NCI-H146 (cell line): ENCODE results near the gene TMPO.
A peak's percentile ranks its signal among the peaks of the same experiment; 100 is the strongest.
"Not testable (repeated sequence)": the region's sequence is repeated elsewhere in the genome, so short reads cannot be mapped to it uniquely, and the experiment has no call there.

Source experiments
- DNase-seq: peaks from one replicate; lab custom pipeline; 2025; lab: John Stamatoyannopoulos, UW

The TMPO gene

DNA sequence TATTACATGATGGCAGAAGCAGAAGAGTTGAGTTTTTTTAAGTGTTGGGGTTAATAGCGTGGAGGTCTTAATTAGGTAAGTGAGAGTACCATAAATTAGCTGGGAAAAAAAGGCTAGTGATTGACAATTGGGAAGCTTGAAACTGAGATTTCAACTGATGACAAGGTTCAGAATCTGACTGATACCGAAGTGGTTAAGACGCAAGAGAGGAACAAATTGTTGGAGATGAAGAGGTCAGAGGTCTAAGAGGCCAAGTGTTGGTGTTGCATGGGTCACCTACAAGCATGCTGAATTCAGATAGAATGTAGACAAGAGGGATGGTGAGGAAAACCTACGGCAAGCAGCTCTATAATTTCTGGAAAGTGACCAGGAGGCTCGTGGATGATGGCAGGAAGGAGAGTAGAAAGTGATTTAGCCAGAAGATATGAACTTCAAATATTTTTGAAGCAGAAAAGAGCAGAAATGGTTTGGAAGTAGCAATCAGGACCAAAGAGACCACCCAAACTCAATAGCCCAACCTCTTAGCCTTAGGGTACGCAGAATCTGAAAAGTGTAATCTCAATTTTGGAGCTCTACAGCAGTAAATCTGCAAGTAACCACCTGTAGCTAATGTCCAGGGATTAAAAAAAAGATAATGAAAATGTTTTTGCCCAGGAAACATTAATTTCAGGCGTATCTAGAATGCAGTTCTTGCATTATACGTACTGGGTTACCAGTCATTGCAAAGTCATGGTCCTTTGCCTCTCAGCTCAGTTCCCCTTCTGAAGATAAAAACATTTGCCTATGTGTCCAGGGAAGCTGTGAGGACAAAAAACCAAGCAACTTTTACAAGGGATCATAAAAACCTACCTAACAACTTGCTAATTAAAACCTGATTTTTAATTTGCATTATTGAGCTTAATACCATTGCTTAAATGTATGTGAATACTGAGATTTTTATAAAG lies 1.7 kb upstream of the TMPO start:
- no peak for DNase-seq

GRCh38 chr12:98514982-98515286 lies 456 bp upstream of the TMPO start:
- no peak for DNase-seq

DNA sequence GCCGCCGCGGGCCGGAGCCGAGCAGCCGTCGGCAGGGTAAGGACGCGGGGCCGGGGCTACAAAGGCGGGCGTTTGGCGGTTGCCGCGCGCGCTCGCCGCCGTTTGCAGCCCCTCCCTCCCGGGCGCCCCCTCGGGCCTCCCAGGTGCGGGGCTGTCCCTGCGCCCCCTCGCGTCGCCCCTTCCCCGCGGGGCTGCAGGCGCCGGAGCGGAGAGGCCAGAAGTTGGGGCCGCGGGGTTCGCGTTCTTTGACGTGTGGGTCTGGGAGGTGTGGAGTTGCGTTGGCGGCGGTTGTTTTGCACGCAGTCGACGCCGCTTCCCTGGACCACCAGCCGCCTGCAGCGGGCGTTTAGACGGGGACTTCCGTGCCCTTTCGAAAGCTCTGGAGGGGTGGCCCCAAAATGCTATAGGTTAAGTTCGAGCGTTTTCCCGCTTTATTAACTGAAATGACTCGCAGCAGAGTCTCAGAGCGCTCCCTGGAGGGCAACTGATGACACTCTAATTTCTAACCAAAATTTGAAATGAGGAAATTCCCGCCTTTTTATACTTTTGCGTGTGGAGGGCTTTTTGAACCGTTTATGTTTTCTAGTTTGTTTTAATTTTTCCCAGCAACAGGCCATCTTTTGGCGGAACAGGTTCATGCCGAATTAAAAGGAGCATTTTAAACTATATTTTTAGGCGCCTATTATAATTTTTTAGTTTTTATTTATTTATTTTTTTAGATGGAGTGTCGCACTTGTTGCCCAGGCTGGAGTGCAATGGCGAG lies 902 bp downstream of the TMPO start:
- peak; percentile 91 for DNase-seq

DNA sequence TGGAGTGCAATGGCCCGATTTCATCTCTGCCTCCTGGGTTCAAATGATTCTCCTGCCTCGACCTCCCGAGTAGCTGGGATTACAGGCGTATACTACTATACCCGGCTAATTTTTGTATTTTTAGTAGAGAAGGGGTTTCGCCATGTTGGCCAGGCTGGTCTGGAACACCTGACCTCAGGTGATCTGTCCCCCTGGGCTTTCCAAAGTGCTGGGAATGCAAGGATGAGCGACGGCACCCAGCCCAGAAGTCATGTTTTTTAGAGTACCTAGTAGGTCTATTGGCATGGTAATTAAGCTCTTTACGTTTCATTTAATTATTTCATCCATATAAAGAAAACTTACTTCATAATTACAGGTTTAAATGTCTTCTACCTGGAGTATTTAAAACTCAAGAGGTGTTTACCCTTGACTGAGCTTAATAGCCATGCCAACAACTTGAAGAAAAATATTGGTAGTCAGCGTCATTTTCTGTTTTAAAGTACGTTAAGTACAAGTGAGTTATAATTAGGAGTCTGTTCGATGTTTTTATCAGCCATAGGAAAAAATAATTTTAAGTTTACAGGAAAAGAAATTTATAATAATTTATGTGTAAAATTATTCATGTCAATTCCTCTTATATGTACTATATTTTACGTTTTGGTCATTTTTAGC lies 4.0 kb downstream of the TMPO start:
- no peak for DNase-seq

DNA sequence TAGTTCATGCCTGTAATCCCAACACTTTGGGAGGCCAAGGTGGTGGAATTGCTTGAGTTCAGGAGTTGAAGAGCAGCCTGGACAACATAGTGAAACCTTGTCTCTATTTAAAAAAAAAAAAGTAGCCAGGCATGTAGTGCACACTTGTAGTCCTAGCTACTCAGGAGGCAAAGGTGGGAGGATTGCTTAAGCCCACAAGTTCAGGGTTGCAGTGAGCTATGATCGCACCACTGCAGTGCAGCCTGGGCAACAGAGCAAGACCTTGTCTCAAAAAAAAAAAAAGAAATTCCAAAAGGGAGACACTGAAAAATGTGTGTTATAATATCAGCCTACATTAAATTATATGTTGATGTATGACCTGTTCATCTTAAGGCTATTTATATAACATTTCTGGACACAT lies 14.7 kb downstream of the TMPO start:
- no peak for DNase-seq

DNA sequence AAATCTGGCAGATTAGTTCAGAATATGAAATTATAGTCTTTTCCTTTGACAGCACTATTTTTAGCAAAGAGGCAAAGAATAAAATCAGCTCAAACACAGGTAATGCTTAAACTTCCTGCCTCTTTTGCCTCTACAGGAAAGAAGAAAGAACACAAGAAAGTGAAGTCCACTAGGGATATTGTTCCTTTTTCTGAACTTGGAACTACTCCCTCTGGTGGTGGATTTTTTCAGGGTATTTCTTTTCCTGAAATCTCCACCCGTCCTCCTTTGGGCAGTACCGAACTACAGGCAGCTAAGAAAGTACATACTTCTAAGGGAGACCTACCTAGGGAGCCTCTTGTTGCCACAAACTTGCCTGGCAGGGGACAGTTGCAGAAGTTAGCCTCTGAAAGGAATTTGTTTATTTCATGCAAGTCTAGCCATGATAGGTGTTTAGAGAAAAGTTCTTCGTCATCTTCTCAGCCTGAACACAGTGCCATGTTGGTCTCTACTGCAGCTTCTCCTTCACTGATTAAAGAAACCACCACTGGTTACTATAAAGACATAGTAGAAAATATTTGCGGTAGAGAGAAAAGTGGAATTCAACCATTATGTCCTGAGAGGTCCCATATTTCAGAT lies 17.4 kb downstream of the TMPO start:
- DNase-seq: peak; percentile 32

DNA sequence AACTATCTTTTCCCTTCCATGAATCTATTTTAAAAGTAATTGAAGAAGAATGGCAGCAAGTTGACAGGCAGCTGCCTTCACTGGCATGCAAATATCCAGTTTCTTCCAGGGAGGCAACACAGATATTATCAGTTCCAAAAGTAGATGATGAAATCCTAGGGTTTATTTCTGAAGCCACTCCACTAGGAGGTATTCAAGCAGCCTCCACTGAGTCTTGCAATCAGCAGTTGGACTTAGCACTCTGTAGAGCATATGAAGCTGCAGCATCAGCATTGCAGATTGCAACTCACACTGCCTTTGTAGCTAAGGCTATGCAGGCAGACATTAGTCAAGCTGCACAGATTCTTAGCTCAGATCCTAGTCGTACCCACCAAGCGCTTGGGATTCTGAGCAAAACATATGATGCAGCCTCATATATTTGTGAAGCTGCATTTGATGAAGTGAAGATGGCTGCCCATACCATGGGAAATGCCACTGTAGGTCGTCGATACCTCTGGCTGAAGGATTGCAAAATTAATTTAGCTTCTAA lies 18.4 kb downstream of the TMPO start:
- DNase-seq: no peak

GRCh38 chr12:98538031-98538430 lies 22.6 kb downstream of the TMPO start:
- DNase-seq: no peak

GRCh38 chr12:98543701-98544100 lies 28.3 kb downstream of the TMPO start:
- no peak for DNase-seq

DNA sequence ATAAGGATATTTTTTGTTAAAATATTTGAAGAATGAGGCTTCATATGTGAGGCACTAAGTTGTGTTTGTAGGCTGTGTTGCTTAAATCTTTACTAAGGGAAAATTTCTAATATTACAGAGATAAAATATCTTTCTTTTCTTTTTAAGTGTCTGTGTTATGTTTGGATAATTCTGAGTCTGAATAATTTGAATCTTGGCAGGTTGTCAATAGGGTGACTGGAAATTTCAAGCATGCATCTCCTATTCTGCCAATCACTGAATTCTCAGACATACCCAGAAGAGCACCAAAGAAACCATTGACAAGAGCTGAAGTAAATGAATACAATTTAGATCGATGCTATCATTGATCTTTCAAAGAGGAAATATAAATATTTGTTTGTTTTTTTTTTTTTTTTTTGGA lies 29.4 kb downstream of the TMPO start:
- DNase-seq: no peak

DNA sequence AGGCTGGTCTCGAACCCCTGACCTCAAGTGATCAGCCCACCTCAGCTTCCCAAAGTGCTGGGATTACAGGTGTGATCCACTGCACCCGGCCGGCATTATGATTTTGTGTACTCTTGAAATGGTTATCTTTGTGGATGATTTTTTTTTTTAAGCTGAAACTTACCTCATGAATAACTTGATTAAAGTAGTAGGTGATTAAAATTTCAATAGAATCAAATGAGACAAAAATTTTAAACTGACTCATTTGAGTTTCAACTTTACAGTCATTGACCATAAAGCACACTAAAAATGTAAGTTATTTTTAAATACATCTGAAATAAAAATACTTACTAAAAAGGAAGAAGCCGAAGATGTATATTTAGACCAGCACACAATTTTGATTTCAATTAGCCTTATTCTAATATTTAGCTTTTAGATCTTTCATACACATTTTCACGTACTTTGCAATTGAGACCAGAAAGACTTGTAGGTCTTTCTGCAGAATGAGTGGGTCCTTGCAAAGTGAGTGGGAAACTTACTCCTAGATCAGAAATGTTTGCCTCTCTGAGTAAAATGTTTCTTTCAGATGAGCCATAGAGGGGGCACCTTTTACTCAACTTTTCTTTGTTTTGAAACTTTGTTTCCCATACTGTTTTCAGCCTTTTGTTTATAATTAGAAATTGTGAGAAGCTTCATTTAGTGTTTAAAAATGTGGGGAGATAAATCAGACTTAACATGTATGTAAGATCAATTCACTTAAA lies 34.2 kb downstream of the TMPO start:
- DNase-seq: no peak

DNA sequence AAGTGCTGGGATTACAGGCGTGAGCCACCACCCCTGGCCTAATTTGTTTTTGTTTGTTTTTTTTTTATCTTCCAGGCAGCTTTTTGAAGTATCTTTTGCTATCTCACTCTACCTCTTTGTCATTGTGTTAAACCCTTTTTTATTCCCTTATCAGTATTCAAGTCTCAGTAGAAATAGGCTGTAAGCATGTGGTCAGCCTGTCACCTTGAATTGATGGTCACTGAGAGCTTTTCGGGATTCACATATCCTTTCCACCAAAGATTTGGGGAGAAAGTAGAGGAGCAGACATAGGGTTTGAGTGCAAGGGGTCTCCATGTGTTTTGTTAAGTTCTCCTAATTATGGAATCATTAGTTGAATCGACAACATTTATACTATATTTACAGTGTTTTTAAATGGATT lies 36.4 kb downstream of the TMPO start:
- DNase-seq: no peak

GRCh38 chr12:98558097-98558496 lies 42.7 kb downstream of the TMPO start:
- not testable (repeated sequence) for DNase-seq

DNA sequence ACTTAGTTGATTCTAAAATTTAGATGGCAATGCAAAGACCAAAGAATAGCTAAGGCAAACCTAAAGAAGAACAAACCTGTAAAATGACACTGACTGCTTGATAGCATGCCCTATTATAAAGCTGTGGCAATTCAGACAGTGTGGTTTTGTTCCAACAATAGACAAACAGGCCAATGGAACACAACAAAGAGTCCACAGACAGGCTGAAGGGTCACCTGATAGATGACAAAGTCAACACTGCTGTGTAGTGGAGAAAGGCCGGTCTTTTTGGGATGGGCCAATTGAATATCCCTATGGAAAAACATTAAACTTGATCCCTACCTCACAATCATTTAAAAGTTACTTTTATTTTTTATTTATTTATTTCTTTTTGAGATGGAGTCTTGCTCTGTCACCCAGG lies 44.3 kb downstream of the TMPO start:
- peak; percentile 22 for DNase-seq

DNA sequence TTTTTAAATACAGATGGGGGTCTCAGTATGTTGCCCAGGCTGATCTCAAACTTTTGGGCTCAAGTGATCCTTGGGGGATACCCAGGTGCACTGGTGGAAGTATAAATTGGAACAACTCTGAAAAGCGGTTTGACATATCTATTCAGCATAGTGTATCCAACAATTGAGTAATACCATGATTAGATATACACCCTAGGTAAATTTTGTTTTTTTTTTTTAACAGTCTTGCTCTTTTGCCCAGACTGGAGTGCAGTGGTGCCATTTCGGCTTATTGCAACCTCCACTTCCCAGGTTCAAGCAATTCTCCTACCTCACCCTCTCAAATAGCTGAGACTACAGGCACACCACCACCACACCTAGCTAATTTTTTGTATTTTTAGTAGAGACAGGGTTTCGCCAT lies 46.5 kb downstream of the TMPO start:
- no peak for DNase-seq

DNA sequence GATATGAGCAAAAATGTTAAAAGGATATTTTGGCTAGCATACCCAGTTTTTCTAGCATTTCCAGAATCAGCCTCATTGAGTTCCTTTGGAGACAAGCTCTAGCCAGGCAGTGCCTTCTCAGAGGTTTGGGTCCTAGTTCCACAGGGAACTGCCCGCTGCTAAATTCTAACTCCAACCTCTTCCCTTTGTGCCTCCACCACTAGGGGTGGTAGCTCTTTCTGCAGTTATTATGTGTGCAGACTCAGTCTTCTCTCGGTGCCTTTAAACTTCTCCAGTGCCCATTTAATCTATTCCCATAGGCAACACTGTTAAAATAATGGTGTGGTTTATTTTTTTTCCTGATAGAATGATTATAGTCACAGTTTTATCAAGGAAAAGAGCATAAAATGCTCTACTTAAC lies 56.6 kb downstream of the TMPO start:
- DNase-seq: no peak

- no peak for DNase-seq
Measured at GRCh38 chr12:98574110-98574509, 58.7 kb downstream of the TMPO start.

GRCh38 chr12:98575013-98575412 lies 59.6 kb downstream of the TMPO start:
- no peak for DNase-seq

DNA sequence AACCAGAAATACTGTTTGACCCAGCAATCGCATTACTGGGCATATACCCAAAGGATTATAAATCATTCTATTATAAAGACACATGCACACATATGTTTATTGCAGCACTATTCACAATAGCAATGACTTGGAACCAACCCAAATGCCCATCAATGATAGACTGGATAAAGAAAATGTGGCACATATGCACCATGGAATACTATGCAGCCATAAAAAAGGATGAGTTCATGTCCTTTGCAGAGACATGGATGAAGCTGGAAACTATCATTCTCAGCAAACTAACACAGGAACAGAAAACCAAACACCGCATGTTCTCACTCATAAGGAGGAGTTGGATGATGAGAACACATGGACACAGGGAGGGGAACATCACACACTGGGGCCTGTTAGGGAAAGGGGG lies 61.4 kb downstream of the TMPO start:
- not testable (repeated sequence) for DNase-seq

DNA sequence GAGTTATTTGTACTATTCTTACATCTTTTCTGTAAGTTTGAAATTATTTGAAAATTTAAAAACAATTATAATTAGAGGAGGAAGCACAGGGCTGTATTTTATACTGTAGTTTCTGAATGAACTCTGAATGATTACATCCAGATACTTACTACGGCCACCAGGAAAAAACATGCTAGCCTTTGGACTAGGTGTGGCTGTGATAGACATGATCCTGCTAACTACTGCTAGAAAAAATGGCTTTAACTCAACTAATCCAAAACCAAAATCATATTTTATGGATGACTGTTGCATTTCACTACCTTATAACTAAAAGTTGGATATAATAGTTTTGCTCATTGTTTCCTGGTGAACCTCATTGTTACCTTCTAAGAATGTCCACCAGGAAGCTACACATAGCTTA lies 63.0 kb downstream of the TMPO start:
- no peak for DNase-seq

- DNase-seq: no peak
Measured at GRCh38 chr12:98578821-98579220, 63.4 kb downstream of the TMPO start.

DNA sequence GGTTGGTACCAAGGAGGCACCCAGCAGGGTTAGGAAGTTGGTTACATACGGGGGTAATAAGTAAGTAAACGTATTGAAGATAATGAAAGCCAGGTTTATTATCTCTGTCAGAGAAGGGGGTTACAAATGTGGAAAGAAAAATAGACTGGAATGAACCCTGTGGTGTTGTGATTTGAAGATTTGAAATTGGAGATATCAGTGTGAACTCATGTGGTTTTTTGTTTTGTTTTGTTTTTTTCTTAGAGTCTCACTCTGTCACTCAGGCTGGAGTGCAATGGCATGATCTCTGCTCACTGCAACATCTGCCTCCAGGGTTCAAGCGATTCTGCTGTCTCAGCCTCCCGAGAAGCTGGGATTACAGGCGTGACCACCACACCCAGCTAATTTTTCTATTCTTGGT lies 64.0 kb downstream of the TMPO start:
- peak; percentile 9 for DNase-seq
